Caki2 (cell line): Measurements from ENCODE around the gene SLC12A9. TPM values are rescaled to one million over a fixed set of nuclear protein-coding genes. Genes with fewer than 3 reads are reported as not detected.
"Not testable (repeated sequence)": the region's sequence is repeated elsewhere in the genome, so short reads cannot be mapped to it uniquely, and the experiment has no call there.

Experiments
- DNase-seq: peaks from one replicate; pipeline ENCODE4 v3.0.0-alpha.2; 2015; ENCODE audit warnings: low read depth
- in situ Hi-C: cut with HindIII; loops from 2 replicates; pipeline ENCODE4 v1.10.0; 2016; ENCODE audit warnings: low sequenced_read_pairs, low pct_unique_long_range_greater_than_20kb, mixed read lengths
- total RNA-seq: library from RNA; depleted of rRNA; stranded (reverse); fragments of >200 nt; shearing (Covaris generic); gene quantifications from 2 replicates; pipeline ENCODE4 v1.2.3, GENCODE V29; 2014; ENCODE audit warnings: low replicate concordance; rRNA removed

Gene SLC12A9, protein sequence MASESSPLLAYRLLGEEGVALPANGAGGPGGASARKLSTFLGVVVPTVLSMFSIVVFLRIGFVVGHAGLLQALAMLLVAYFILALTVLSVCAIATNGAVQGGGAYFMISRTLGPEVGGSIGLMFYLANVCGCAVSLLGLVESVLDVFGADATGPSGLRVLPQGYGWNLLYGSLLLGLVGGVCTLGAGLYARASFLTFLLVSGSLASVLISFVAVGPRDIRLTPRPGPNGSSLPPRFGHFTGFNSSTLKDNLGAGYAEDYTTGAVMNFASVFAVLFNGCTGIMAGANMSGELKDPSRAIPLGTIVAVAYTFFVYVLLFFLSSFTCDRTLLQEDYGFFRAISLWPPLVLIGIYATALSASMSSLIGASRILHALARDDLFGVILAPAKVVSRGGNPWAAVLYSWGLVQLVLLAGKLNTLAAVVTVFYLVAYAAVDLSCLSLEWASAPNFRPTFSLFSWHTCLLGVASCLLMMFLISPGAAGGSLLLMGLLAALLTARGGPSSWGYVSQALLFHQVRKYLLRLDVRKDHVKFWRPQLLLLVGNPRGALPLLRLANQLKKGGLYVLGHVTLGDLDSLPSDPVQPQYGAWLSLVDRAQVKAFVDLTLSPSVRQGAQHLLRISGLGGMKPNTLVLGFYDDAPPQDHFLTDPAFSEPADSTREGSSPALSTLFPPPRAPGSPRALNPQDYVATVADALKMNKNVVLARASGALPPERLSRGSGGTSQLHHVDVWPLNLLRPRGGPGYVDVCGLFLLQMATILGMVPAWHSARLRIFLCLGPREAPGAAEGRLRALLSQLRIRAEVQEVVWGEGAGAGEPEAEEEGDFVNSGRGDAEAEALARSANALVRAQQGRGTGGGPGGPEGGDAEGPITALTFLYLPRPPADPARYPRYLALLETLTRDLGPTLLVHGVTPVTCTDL
- total RNA-seq: 16.5 and 19.8 TPM in 2 replicates

DNA sequence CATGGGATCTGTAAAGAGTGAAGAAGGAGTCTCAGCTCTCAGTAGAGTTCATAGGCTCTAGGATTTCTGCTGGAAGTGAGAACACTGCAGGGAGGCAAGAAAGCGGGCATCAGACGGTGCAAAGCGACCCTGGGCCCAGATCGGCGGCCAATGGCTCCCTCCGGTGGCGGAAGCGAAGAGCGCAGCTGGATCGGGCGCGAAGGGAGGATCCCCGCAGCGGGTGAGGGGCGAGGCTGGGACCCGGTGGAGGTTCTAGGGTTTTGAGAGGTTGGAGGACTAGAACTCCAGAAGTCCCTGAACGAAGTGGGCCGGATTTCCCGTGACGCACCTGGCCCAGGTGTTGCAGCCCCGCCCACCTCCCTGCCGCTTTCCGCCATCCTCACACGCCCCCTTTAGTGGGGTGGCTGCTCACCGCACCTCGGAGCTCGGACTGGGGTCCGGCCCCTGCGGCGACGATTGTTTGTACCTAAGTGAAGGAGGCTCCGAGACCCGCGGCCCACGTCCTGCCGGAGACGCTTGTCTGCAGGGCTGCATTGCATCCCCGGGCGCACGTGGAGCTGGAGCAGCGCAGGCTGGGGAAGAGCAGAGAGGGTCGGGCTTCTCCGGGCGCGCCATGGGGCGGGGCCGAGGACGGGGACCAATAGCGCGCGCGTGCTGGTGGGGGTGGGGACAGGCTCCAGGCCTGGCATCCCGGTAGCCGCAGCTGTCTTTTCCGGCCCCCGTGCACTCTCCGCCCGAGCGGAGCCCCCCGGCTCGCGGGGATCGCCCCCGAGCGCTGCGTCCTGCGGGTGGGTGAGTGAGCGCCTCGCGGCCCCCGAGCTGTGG is at the start of gene SLC12A9:
SLC12A9 (plus strand) TSS at position 666 of the 825 bp plus-strand sequence. CDS start 1,485 bp downstream, outside the sequence.
- DNase-seq: peak; percentile 81
- in situ Hi-C loops: no loop called here

DNA sequence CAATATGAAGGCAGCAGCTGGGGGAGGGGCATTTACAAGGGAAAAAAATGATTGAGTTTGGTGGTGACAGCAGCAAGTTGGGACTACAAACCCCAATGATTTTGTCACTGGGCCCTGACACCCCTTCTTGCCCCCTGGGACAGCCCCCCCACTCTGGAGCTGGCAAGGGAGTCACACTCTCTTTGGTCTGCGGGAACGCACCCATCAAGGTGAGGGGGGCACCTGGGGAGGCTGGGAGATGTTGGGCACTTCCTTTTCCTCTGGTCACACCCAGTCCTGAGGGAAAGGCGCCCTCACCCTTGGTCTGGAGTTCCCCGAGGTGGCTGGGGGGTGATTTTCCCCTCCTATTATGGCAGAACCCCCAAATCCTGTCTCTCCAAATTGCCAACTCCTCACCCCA is 49.6 kb upstream of the SLC12A9 start:
- no peak for DNase-seq
- in situ Hi-C loops: no loop called here

DNA sequence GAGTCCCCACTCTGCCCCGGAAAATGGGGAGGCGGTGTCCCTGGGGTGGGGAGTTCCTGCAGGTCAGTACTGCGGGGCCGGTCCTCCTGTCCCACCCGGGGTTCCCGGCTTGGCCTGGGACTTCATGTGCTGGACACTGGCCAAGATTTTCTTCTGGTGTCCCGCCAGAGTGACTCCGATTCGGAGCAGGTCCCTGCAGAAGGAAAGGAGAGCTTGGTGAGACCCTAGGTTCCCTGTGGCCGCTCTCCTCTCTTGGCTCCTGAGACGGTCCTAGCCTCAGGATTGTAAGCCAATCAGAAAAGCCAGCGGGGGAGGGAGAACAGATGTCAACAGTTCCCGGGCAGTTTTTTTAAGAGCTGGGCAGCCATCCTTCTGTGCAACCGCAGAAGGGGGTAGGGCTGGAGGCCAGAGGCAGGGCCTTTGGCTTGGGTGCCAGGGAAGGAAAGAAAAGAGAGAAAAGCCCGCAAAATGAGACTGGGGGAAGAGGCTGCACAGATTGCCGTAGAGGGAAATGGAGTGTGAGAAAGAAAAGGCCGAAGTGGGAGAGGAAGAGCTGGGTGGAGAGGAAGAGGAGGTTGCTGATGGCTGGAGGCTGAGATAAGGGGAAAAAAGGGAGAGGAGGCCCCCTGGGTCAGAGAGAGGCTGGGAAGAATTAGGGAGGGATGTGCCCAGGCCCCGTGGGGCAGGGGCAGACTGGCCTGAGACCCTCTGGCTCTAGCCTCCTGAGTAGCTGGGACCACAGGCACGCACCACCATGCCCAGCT is 48.9 kb upstream of the SLC12A9 start:
- peak; percentile 90 for DNase-seq

DNA sequence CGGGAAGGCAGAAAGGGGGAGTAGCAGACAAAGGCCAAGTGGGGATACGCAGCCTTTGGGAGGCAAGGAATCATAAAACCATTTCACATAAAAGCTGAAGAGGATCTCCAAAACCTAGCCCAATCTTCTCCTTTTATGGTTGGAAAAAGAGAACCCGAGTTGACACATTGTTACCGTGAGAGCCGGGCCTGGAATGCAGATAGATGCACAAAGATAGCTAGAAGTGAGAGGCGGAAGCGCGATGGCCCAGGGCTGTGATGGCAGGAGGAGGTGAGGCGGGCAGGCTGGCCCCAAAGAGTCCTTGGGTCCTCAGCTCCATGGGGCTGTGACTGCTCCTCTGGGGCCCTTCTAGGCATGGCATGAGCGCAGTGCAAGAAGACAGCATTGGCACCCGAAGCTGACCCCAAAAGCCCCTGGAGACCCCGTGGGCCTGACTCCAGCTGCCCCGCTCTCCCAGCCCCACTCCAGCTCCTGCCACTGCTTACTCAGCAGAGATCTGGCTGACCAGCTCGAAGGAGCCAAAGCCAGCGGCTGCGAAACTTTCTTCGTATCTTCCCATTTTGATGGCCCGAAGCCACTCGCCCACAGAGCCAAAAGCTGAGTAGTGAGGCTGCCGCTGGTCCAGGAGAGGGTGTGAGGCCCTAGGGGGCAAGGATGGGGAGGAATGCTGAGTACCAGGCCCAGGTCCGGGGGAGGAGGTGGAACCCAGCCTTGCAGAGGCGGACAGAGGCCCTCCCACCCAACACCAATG is 47.7 kb upstream of the SLC12A9 start:
- in situ Hi-C loops: no loop called here
- DNase-seq: no peak

More for the DNA sequence above, 48.9 kb upstream of the SLC12A9 start:
- in situ Hi-C loops: no loop called here

DNA sequence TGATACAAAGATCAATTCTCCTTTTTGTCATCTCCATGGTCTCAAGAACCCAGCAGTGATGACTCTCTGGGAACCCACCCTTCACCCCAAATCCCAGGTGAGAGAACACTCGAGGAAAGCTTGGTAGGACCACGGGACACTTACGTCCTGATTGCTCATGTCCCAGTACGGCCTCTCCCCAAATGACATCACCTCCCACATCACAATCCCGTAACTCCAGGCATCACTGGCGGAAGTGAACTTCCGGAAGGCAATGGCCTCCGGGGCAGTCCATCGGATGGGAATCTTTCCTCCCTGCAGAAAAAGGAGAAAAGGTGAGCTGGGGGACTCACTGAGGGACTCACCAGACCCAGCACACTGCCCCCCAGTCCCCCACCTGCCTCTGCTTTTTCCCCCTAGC is 46.2 kb upstream of the SLC12A9 start:
- in situ Hi-C loops: no loop called here
- DNase-seq: no peak

DNA sequence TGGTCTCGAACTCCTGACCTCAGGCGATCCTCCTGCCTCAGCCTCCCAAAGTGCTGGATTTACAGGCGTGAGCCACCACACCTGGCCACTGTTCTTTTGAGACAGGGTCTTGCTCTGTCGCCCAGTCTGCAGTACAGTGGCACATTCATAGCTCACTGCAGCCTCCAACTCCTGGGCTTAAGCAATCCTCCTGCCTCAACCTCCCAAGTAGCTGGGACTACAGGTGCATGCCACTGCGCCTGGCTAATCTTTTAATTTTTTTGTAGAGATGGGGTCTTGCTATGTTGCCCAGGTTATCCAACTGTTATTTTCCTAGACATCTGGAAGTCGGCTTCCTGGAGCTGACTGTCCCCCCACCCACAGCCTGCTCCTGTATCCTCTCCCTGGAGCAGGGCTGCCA is 45.6 kb upstream of the SLC12A9 start:
- DNase-seq, in situ Hi-C loops: not testable (repeated sequence)

DNA sequence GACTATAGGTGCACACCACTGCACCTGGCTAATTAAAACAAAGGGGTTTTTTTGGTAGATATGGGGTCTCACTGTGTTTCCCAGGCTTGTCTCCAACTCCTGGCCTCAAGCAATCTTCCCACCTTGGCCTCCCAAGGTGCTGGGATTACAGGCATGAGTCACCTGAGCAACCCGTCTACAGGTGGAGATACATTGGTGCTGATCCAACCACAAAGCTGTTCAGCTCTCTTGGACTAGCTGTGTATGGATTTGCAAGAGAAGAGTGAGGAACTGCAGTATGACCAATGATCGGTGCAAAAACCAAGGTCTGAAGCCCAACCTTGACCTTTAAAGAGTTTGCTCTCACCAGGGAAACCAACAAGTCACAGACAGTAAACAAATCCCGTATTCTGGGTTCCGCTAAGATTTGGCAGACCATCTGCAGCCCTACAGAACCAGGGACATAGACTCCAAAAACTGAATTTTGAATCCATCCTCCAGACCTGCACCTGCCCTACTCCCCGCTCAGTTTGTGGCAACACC is 44.1 kb upstream of the SLC12A9 start:
- DNase-seq: no peak
- in situ Hi-C loops: no loop called here

DNA sequence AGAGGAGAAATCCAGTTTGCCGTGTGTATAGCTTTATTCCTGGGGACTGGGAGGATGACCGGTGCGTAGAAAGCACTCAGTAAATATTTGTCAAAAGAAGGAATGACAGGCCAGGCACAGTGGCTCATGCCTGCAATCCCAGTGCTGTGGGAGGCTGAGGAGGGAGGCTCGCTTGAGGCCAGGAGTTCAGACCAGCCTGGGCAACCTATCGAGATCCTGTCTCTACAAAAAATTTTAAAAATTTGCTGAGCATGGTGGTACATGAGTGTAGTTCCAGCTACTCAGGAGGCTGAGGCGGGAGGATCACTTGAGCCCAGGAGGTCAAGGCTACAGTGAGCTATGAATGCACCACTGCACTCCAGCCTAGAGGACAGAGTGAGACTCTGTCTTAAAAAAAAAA is 41.0 kb upstream of the SLC12A9 start:
- in situ Hi-C loops: no loop called here
- DNase-seq: no peak

DNA sequence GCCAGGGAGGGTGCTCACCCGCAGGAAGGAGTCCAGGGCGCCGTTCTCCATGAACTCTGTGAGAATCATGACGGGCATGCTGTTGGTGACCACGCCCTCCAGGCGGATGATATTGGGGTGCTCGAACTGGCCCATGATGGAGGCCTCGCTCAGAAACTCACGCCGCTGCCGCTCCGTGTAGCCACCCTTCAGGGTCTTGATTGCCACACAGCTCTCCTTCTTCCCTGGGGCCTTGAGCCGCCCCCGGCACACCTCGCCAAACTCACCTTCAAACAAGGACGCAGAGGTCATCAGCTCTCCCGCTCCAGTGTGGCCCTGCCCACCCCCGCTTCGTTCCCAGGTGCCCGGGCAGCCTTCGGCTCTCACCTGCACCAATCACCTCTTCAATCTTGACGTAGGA is 39.8 kb upstream of the SLC12A9 start:
- DNase-seq: no peak
- in situ Hi-C loops: no loop called here

DNA sequence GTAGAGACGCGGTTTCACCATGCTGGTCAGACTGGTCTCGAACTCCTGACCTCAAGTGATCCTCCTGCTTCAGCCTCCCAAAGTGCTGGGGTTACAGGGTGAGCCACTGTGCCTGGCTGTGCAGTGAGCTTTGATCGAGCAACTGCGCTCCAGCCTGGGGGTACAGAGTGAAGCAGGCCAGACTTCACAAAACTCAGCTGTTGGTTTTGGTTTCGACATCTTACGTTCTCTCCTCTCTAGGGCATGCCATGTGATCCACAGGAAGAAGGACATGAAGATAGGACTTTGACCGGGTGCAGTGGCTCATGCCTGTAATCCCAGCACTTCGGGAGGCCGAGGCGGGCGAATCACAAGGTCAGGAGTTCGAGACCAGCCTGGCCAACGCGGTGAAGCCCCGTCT is 36.0 kb upstream of the SLC12A9 start:
- in situ Hi-C loops, DNase-seq: not testable (repeated sequence)

DNA sequence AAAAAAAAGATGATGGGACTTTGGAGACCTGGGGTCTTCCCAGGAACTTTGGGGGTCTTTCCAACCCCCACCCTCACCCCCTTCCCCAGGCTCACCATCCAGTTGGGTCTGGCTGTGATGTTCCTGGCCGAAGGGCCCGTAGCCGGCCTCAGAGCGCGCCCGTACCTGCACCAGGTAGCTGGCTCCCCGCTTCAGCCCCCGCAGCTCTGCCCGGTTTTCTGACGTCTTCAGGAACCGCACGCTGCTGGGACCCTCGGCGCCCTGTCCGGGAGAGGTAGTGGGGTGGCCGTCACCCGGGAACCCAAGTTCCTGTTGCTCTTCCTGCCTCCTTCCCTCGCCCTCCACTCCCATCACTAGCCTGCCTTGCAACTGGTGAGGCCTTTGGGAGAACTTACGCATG is 35.4 kb upstream of the SLC12A9 start:
- in situ Hi-C loops: no loop called here
- no peak for DNase-seq

DNA sequence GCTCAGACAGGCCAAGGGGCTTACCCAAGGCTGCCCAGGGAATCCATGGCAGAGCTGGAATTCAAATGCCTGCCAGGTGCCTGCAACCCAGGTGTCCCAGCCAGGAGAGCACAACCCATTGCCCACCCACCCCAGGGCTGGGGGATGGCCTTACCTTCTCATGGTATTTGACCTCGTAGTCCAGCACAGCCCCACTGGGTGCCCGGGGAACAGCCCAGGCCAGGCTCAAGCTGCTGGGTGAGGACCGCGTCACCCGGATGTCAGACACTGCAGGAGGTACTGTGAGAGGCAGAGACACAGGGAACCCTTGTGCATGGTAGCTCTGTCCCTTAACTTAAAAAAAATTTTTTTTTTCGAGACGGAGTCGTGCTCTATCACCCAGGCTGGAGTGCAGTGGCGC is 34.1 kb upstream of the SLC12A9 start:
- in situ Hi-C loops: no loop called here

DNA sequence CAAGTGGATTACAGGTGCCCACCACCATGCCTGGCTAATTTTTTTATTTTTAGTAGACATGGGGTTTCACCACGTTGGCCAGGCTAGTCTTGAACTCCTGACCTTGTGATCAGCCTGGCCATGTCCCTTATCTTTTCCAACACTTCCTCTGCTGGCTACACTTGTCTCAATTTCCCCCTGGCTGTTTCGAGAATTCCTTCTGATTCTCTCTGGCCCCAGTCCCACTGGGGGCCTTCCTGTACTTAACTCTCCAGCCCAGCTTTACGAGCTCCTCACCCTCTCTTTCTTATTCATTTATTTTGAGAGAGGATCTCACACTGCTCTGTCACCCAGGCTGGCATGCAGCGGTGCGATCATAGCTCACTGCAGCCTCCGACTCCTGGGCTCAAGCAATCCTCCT is 33.7 kb upstream of the SLC12A9 start:
- DNase-seq: no peak
- in situ Hi-C loops: no loop called here

More for the DNA sequence above, 34.1 kb upstream of the SLC12A9 start:
- no peak for DNase-seq

DNA sequence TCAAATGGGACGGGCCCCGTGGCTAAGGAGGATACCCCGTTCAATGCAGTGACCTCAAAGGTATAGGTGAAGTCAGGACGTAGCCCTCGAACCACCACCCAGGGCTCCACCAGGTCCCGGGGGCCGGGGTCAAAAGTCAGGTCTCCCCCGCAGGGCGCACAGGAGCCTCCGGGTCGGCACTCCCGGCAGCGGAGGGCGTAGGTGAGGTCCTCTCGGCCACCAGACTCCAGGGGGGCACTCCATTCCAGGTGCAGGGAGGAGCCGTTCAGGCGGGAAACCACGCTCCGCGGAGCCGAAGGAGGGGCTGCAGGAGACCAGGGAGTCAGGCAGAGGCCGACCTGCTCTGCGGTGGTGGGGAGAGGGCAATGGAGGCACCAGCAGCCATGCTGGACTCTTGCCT is 32.9 kb upstream of the SLC12A9 start:
- DNase-seq: no peak
- in situ Hi-C loops: no loop called here

DNA sequence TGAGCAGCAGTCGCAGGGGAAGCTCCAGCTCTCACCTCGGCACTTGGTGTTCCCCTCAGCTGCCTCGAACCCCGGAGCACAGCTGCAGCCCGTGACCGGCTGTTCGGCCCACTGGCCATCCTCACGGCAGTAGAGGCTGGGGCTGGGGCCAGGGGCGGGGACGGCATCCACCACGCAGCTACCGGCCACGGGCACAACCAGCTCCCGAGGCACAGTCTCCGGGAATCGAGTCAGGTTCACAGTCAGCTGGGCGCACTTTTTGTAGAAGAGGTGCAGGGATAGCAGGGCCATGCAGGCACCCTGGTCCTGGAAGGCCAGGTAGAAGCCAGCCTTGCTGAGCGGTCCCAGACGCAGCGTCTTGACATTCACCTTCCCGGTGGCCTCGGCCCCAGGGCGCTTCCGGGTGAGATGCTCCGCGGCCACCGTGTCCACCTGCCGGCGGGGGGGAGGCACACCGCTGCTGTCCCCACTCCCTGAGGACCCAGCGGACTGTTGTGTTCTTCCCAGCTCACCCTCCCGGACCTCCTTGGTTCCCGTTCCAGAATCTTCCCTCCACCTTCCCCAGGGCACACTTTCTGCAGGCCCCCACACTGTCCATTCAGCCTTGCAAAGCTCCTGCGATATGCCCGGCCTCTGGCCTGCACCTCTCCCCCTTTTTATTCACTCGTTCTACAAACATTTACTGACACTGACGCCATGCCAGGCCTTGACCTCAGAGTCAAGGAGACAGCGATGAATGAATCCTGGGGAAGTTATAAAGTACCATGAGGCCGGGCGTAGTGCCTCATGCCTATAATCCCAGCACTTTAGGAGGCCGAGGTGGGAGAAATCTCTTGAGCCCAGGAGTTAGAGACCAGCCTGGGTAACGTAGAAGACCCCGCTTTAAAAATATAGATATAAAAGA is 30.0 kb upstream of the SLC12A9 start:
- in situ Hi-C loops: no loop called here

DNA sequence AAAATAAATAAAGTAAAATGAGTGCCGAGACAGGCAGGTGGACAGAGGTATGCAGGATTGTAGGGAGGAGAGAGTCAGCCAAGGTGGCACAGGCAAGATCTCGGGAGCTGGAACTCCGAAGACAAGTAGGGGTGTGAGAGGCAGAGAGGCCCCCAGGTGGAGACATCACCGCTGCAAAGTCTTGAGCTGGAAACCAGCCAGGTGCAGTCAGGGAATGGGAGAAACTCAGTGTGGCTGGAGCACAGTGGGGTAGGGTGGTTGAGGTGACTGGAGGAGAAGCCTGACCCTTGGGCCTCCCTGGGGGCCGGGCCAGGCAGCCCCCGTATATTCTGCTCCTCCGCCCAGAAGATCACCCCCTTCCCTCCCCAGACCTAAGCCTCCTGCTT is 29.4 kb upstream of the SLC12A9 start:
- in situ Hi-C loops: no loop called here
- DNase-seq: no peak

More for the DNA sequence above, 30.0 kb upstream of the SLC12A9 start:
- DNase-seq: no peak
